Measurements from ENCODE around the gene ATG14. TPM values are rescaled to one million over a fixed set of nuclear protein-coding genes. Genes with fewer than 3 reads are reported as not detected.

Gene ATG14
- total RNA-seq, 1 donor from 2014 or later, result 13.2 TPM

- Histone ChIP-seq H3K36me3 (peaks cover 75% of the 10 kb centered on the region), H3K4me3 (no peak overlapping the region), H3K27me3 (ENCODE audit: low read depth) (no peaks in the 10 kb centered on the region), H3K9me3 (replicated peaks) (no peaks in the 10 kb centered on the region), H3K27ac (replicated peaks) (no peak overlapping the region), H3K4me1 (peaks cover 38% of the 10 kb centered on the region)
- intact Hi-C loops (cut with micrococcal nuclease), result no loop called here
- DNase-seq, result no peak
- TF ChIP-seq CTCF (IDR thresholded peaks at IDR 0.05; ENCODE audit: borderline replicate concordance), result no peak
Observed at GRCh38 chr14:55381040-55381439, 30.6 kb downstream of the ATG14 start.

- intact Hi-C loops (cut with micrococcal nuclease), result no loop called here
- no peak for TF ChIP-seq CTCF (IDR thresholded peaks at IDR 0.05; ENCODE audit: borderline replicate concordance)
- H3K4me1 ChIP-seq, result peaks cover 7% of the 10 kb centered on the region
- H3K4me3 ChIP-seq, result no peak overlapping the region
- H3K27ac ChIP-seq (replicated peaks), result no peak overlapping the region
- H3K9me3 ChIP-seq (replicated peaks), result no peaks in the 10 kb centered on the region
- H3K27me3 ChIP-seq (ENCODE audit: low read depth), result no peaks in the 10 kb centered on the region
- DNase-seq, result no peak
- peaks cover 72% of the 10 kb centered on the region for H3K36me3 ChIP-seq
Observed at GRCh38 chr14:55377236-55377635, 34.4 kb downstream of the ATG14 start.

- intact Hi-C loops (cut with micrococcal nuclease), result no loop called here
- no peak for DNase-seq
- no peak overlapping the region for H3K4me3 ChIP-seq
- peaks cover 3% of the 10 kb centered on the region for H3K4me1 ChIP-seq
- no peak for TF ChIP-seq CTCF (IDR thresholded peaks at IDR 0.05; ENCODE audit: borderline replicate concordance)
- no peaks in the 10 kb centered on the region for H3K9me3 ChIP-seq (replicated peaks)
- peaks cover 52% of the 10 kb centered on the region for H3K36me3 ChIP-seq
- no peaks in the 10 kb centered on the region for H3K27me3 ChIP-seq (ENCODE audit: low read depth)
- no peak overlapping the region for H3K27ac ChIP-seq (replicated peaks)
Observed at GRCh38 chr14:55374771-55375170, 36.9 kb downstream of the ATG14 start.

GRCh38 chr14:55373784-55374705 lies 37.6 kb downstream of the ATG14 start:
- no peak for DNase-seq
- Histone ChIP-seq H3K36me3 (peaks cover 52% of the 10 kb centered on the region), H3K27me3 (ENCODE audit: low read depth) (no peaks in the 10 kb centered on the region), H3K9me3 (replicated peaks) (no peaks in the 10 kb centered on the region), H3K4me1 (peaks cover 3% of the 10 kb centered on the region), H3K4me3 (no peak overlapping the region), H3K27ac (replicated peaks) (no peak overlapping the region)
- intact Hi-C loops (cut with micrococcal nuclease), result no loop called here
- no peak for TF ChIP-seq CTCF (IDR thresholded peaks at IDR 0.05; ENCODE audit: borderline replicate concordance)

- H3K27ac ChIP-seq (replicated peaks), result no peak overlapping the region
- H3K4me1 ChIP-seq, result peaks cover 3% of the 10 kb centered on the region
- intact Hi-C loops (cut with micrococcal nuclease), result no loop called here
- no peak overlapping the region for H3K4me3 ChIP-seq
- H3K9me3 ChIP-seq (replicated peaks), result no peaks in the 10 kb centered on the region
- DNase-seq, result no peak
- H3K27me3 ChIP-seq (ENCODE audit: low read depth), result no peaks in the 10 kb centered on the region
- peaks cover 52% of the 10 kb centered on the region for H3K36me3 ChIP-seq
- TF ChIP-seq CTCF (IDR thresholded peaks at IDR 0.05; ENCODE audit: borderline replicate concordance), result no peak
Observed at GRCh38 chr14:55372825-55373224, 38.8 kb downstream of the ATG14 start.
